Activated CD4-positive, alpha-beta T cell treated with anti-CD3 and anti-CD28 coated beads, Interleukin-2, amount 50 U/mL, for 4 hours (primary cell): ENCODE results near the gene PRSS27.
"Not testable (repeated sequence)": the region's sequence is repeated elsewhere in the genome, so short reads cannot be mapped to it uniquely, and the experiment has no call there.

Experiments used
- DNase-seq, 2 experiments: peaks; one replicate each; pipeline ENCODE4 v3.0.0-alpha.2; 2020

The PRSS27 gene

DNA sequence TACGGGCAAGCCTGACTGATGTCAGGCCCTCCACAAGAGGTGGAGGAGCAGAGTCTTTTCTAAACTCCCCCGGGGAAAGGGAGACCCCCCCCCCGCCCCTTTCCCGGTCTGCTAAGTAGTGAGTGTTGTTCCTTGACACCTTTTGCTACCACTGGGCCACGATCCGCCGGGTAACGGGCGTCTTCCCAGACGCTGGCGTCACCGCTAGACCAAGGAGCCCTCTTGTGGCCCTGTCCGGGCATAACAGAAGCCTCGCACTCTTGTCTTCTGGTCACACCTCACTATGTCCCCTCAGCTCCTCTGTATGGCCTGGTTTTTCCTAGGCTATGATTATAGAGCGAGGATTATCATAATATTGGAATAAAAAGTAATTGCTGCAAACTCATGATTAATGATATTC lies 50.0 kb downstream of the PRSS27 start:
- DNase-seq = peak; percentile 61 to 63

DNA sequence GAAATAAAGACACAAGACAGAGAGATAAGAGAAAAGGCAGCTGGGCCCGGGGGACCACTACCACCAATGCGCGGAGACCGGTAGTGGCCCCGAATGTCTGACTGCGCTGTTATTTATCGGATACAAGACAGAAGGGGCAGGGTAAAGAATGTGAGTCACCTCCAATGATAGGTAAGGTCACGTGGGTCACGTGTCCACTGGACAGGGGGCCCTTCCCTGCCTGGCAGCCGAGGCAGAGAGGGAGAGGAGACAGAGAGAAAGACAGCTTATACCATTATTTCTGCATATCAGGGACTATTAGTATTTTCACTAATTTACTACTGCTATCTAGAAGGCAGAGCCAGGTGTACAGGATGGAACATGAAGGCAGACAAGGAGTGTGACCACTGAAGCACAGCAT lies 50.4 kb downstream of the PRSS27 start:
- not testable (repeated sequence) for DNase-seq

DNA sequence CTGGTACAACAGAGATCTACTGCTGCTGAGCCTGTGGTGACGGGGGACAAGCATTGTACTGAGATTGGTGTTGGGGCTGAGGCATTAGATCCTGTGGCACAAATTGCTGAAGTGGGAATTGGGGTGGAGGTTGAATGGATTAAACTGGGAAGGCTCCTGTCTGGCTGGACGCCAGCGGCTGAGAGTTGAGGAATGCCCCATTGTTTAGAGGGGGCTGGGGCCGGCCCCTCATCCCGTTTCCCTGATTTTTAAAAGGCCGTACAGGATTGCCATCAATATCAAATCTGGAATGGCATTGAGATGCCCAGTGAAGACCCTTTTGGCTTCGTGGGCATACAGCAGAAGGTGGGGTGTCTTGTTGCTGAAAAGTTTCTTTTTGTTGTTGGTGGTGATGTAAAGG lies 53.4 kb downstream of the PRSS27 start:
- not testable (repeated sequence) for DNase-seq

DNA sequence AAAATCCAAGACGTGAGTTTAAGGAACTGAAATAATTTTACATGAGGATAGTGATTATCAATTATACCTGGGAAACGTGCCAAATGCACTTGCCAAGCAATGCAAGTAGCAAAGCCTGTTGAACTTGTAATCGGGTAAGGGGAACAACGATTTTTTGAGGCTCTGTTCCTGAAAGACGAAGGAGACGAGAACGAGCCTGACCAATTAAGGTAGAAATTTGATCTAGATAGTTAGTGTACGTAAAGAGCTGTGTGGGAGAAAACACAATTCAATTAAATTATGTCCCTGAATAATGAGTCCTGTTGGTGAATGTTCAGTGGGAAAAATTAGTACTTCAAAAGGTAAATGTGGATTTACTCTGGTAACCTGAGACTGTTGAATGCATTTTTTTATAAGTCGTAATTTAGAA lies 55.4 kb downstream of the PRSS27 start:
- no peak for DNase-seq

DNA sequence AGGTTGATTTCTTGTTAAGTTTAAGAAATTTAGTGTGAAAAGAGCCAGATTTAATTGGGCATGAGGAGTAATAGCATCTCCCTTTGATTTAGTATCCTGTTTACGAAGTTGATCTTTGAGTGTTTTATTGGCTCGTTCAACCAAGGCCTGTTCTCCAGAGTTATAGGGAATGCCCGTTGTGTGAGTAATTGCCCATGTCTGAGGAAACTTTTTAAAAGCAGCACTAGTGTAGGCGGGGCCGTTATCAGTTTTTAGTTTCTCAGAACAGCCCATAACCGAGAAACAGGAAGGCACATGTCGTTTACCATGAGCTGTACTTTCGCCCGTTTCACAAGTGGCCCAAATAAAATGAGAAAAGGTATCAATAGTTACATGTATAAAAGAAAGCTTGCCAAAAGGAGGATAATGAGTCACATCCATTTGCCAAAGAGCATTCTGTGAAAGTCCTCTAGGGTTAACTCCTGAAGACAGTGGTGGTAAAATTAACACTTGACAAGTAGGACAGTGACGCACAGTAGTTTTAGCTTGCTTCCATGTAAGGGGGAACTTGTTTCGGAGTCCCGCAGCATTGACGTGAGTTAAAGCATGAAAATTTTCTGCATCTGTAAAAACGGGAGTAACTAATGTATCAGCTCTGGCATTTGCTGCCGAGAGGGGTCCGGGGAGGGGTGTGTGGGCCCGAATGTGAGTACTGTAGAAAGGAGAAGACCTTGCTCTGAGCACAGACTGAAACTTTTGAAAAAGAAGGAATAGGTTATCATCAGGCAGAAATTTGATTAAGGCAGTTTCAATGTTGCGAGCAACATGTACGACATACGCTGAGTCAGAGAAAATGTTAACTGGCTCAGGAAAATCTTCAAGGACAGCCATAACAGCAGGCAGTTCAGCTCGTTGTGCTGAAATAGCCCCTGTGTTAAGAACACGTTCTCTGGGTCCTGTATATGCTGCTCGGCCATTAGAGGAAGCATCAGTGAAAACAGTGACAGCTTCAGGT lies 56.2 kb downstream of the PRSS27 start:
- peak; percentile 45 to 60 for DNase-seq
